IPS-15b (cell line): ENCODE measurements around the gene PLAAT2.
"Not testable (repeated sequence)": the region's sequence is repeated elsewhere in the genome, so short reads cannot be mapped to it uniquely, and the experiment has no call there.

Source experiments
- H3K27me3 ChIP-seq: one replicate; pipeline ENCODE4 v1.6.1; 2013; ENCODE audit warnings: low read length; ENCODE audit not compliant: control insufficient read depth, insufficient read depth
- H3K36me3 ChIP-seq: one replicate; pipeline ENCODE4 v1.6.1; 2013; ENCODE audit warnings: low read length; ENCODE audit not compliant: control insufficient read depth, insufficient read depth
- H3K4me1 ChIP-seq: one replicate; pipeline ENCODE4 v1.6.1; 2013; ENCODE audit warnings: mild to moderate bottlenecking, low read length; ENCODE audit not compliant: control insufficient read depth, insufficient read depth
- H3K4me3 ChIP-seq: one replicate; pipeline ENCODE4 v1.5.1; 2013; ENCODE audit warnings: low read depth, low read length
- H3K9ac ChIP-seq: one replicate; pipeline ENCODE4 v1.6.1; 2013; ENCODE audit warnings: low read depth, mild to moderate bottlenecking, low read length
- H3K9me3 ChIP-seq: one replicate; pipeline ENCODE4 v1.6.1; 2013; ENCODE audit warnings: mild to moderate bottlenecking, low read length; ENCODE audit not compliant: control insufficient read depth, insufficient read depth

The PLAAT2 gene

GRCh38 chr11:63563201-63564055 lies at the start of gene PLAAT2:
PLAAT2 (minus strand) TSS chr11:63563379; CDS start chr11:63563324, 55 bp downstream.
- H3K4me1 ChIP-seq: peaks cover 13% of the 10 kb centered on the region
- H3K27me3 ChIP-seq: no peaks in the 10 kb centered on the region
- H3K9ac ChIP-seq: no peak within 1 kb of the TSS
- no peak within 1 kb of the TSS for H3K4me3 ChIP-seq
- no peaks in the 10 kb centered on the region for H3K36me3 ChIP-seq
- no peaks in the 10 kb centered on the region for H3K9me3 ChIP-seq

DNA sequence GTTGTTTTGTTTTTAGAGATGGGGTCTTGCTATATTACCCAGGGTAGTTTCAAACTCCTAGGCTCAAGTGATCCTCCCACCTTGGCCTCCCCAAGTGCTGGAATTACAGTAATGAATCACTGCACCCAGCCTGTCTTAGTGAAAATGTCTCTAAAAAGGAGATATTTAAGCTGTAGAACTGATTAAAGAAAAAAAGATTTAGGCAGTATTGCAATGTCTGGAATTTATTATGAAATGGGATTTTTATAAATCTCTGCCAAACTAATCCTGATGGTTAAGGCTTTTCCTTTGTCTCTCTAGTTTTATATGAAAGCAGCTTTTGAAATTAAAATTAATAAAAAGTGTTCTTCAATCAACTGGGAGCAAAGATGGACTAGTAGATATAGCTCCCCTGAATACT lies 49.0 kb upstream of the PLAAT2 start:
- no peaks in the 10 kb centered on the region for H3K36me3 ChIP-seq
- no peak overlapping the region for H3K9ac ChIP-seq
- H3K4me1 ChIP-seq: peaks cover 31% of the 10 kb centered on the region
- no peaks in the 10 kb centered on the region for H3K9me3 ChIP-seq
- H3K27me3 ChIP-seq: no peaks in the 10 kb centered on the region
- peak overlapping the region; percentile 53 for H3K4me3 ChIP-seq

GRCh38 chr11:63611395-63611747 lies 48.2 kb upstream of the PLAAT2 start:
- peaks cover 35% of the 10 kb centered on the region for H3K4me1 ChIP-seq
- peaks cover 5% of the 10 kb centered on the region for H3K36me3 ChIP-seq
- no peaks in the 10 kb centered on the region for H3K27me3 ChIP-seq
- H3K4me3 ChIP-seq: peak overlapping the region; percentile 14
- no peak overlapping the region for H3K9ac ChIP-seq
- H3K9me3 ChIP-seq: no peaks in the 10 kb centered on the region

DNA sequence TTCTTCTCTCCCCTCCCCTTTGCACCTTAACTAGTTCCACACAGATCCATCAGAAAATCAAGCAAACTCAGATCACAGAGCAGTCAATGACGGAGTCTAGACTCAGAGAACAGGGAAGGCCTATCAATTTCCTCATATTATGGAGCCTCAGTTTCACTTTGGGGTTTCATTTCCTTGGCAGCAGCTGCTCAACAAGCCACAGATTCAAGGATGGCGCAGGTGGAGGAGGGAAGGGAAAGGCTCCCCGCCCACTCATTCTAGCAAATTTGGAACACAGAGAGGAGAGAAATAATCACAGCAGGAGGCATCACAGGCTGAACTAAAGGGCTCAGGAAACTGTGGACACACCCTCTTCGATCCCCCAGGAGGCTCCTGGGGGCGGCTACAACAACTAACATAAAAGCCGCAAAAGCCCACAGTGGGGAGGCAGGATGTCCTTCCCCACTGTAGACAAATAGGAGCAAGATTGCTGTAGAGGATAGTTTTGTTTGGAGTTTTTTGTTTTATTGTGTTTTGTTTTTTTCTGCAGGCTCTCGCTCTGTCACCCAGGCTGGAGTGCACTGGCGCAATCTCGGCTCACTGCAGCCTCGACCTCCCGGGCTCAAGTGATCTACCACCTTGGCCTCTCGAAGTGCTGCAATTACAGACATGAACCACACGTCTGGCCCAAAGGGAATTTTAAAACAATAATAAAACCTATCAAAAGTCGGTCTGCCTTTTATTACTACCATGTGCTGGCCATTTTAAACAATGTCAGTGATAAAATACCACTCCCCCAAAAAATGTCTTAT lies 47.6 kb upstream of the PLAAT2 start:
- Histone ChIP-seq H3K27me3 (no peaks in the 10 kb centered on the region), H3K9ac (no peak overlapping the region), H3K4me1 (peaks cover 35% of the 10 kb centered on the region), H3K36me3 (peaks cover 5% of the 10 kb centered on the region), H3K9me3 (no peaks in the 10 kb centered on the region), H3K4me3 (peak overlapping the region; percentile 22)

- H3K4me1 ChIP-seq: peaks cover 35% of the 10 kb centered on the region
These were observed 46.9 kb upstream of the PLAAT2 start for GRCh38 chr11:63609971-63610580.

DNA sequence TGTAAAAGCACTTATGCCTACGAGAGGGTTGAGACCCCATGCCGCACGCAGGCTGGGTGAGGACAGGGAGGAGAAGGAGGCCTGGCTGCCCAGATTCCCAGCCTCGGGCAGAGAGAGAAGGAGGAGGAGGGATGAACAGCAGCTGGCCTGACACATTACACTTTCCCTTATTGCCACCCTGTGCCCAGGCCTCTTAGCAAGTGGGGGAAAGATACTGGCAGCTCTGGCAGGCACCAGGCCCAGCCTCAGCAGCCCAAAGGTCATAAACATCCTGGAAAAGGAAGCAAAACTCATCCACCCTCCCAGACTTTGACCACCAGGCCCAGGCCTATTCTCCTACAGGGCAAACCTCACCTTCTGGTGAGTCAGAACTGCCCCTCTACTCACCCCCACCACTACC lies 46.4 kb upstream of the PLAAT2 start:
- H3K27me3 ChIP-seq: no peaks in the 10 kb centered on the region
- H3K4me3 ChIP-seq: no peak overlapping the region
- peaks cover 35% of the 10 kb centered on the region for H3K4me1 ChIP-seq
- peak overlapping the region; percentile 37 for H3K9ac ChIP-seq
- peaks cover 5% of the 10 kb centered on the region for H3K36me3 ChIP-seq
- no peaks in the 10 kb centered on the region for H3K9me3 ChIP-seq

More at GRCh38 chr11:63609971-63610580, 46.9 kb upstream of the PLAAT2 start:
- Histone ChIP-seq H3K9me3 (no peaks in the 10 kb centered on the region), H3K4me3 (peak overlapping the region; percentile 22), H3K36me3 (peaks cover 5% of the 10 kb centered on the region), H3K27me3 (no peaks in the 10 kb centered on the region), H3K9ac (no peak overlapping the region)

DNA sequence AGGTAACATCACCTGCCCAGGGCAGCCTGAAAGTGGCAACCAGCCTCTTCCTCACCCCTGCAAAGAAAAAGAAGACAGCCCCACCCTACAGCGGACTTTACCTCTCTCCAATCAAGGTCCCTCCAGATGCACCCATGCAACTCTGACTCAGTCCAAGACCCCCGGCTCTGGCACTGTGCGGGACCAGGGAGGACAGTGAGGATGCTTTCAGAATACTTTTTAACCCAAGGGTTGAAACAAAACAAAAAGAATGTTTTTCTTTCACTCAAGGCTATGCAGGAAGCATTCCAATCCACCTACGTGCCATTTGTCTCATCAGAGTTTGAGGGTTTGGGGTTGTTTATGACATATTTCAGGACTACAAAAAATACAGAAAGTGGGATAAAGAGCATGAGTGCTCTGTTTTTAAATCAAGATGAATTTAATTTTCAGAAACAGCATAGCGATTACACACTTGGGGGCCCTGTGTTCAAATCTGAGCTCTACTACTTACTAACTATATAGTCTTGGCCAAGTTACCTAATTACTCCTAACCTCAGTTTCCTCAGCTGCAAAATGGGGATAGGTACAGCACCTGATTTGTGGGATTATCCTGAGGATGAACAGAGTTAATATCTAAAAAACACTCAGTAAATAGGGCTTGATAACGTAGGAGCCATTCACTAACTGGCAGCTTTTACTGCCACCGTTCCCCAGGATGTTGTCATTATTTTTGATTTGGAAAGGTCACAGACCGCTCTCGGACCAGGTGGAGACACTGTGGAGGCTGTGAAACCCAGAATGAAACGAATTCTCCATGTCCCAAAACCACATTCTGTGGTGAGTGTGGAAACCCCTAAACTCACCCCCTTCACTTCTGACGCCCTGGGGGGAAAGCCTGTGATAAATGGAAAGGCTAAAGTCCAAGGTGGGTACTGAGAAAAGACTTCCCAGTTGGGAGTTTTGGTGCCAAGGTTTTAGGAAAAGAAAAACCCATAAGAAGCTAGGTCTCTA lies 45.5 kb upstream of the PLAAT2 start:
- H3K36me3 ChIP-seq: peaks cover 5% of the 10 kb centered on the region
- H3K4me1 ChIP-seq: peaks cover 35% of the 10 kb centered on the region
- no peaks in the 10 kb centered on the region for H3K27me3 ChIP-seq
- H3K9me3 ChIP-seq: no peaks in the 10 kb centered on the region
- no peak overlapping the region for H3K4me3 ChIP-seq
- H3K9ac ChIP-seq: peak overlapping the region; percentile 47

GRCh38 chr11:63603180-63603518 lies 40.0 kb upstream of the PLAAT2 start:
- Histone ChIP-seq H3K9ac (no peak overlapping the region), H3K9me3 (no peaks in the 10 kb centered on the region), H3K27me3 (no peaks in the 10 kb centered on the region), H3K36me3 (peaks cover 14% of the 10 kb centered on the region), H3K4me1 (peaks cover 5% of the 10 kb centered on the region), H3K4me3 (no peak overlapping the region)

DNA sequence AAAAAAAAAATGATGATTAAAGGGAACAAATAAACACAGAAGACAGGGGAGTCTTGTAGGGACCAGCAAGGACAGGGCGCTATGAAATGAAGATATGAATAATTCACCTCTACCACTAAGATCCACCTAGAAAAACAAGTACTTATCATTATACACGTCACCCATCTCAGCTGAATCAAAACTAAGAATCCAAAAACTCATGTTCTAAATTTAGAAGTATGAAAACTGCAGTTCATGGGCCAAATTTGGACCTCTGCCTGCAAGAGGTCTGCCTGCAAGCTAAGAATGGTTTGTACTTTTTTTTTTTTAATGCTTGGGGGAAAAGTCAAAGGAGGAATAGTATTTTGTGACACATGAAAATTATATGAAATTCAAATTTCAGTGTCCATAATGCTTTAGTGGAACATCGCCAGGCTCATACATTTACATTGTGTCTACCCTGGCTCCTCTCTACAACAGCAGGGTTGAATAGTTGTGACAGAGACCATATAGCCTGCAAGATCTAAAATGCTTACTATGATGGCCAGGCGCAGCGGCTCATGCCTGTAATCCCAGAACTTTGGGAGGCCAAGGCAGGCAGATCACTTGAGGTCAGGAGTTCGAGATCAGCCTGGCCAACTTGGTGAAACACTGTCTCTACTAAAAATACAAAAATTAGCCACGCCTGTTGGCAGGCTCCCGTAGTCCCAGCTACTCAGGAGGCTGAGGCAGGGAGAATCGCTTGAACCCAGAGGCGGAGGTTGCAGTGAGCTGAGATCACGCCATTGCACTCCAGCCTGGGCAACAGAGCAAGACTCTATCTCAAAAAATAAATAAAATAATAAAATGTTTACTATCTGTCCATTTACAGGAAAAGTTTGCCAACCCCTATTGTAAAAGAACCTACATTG lies 39.4 kb upstream of the PLAAT2 start:
- not testable (repeated sequence) for H3K4me3 ChIP-seq, H3K9me3 ChIP-seq, H3K4me1 ChIP-seq, H3K9ac ChIP-seq, H3K27me3 ChIP-seq
- H3K36me3 ChIP-seq: peaks cover 20% of the 10 kb centered on the region

- Histone ChIP-seq H3K4me3 (no peak overlapping the region), H3K4me1 (no peaks in the 10 kb centered on the region), H3K9me3 (no peaks in the 10 kb centered on the region), H3K36me3 (peaks cover 32% of the 10 kb centered on the region), H3K9ac (no peak overlapping the region), H3K27me3 (no peaks in the 10 kb centered on the region)
These were observed 36.3 kb upstream of the PLAAT2 start for GRCh38 chr11:63599211-63600122.
